ENCODE data around the gene KRT31.

The KRT31 gene

DNA sequence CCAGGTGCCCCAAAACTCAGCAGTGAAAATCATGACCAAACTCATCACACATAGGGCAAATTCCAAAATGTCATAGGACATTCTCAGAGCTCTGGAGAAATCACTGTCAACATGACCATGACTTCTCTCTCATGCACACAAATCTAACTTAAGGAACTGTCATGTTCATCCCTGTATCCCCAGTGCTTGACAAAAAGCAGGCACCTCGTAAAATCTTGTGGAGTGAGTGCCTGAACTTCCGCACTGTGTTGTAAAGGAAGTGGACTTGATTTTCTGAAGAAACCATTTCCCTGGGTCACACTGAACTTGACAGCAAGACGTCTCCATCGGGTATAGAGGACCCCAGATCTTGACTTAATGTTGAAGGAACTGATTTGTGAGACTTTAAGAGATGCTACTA lies 24.2 kb upstream of the KRT31 start:
- Histone ChIP-seq H3K36me3 (ENCODE audit: control insufficient read depth, insufficient read depth, low read length) (no peaks in the 10 kb centered on the region), H3K27me3 (replicated peaks; ENCODE audit: control insufficient read depth, insufficient read depth, low read length) (no peaks in the 10 kb centered on the region), H3K4me3 (replicated peaks; ENCODE audit: low read depth, low read length) (no peak overlapping the region)
- no peak for TF ChIP-seq CTCF (IDR thresholded peaks at IDR 0.05; ENCODE audit: insufficient read depth, low read length, poor library complexity, severe bottlenecking)
- DNase-seq (ENCODE audit: extremely low read depth, insufficient read length) = no peak

DNA sequence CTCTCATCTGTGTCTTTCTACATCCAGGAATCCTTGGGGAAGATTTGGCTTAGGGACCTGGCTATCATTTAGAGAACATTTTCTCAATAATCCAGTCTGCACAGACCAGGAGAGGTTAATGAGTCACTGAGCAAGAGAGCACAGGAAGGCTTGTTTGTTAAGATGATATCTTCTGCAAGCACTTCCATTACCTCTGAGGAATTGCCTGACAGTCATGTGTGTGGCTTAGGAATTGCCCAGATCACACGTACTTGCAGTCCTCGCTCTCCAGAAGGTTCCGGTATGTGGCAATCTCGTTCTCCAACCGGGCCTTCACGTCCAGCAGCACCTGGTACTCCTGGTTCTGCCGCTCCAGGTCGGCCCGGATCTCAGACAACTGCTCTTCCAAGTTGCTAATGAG lies 23.7 kb upstream of the KRT31 start:
- H3K27me3 ChIP-seq (replicated peaks; ENCODE audit: control insufficient read depth, insufficient read depth, low read length) = no peaks in the 10 kb centered on the region
- no peak for TF ChIP-seq CTCF (IDR thresholded peaks at IDR 0.05; ENCODE audit: insufficient read depth, low read length, poor library complexity, severe bottlenecking)
- no peaks in the 10 kb centered on the region for H3K36me3 ChIP-seq (ENCODE audit: control insufficient read depth, insufficient read depth, low read length)
- H3K4me3 ChIP-seq (replicated peaks; ENCODE audit: low read depth, low read length) = no peak overlapping the region
- no peak for DNase-seq (ENCODE audit: extremely low read depth, insufficient read length)

DNA sequence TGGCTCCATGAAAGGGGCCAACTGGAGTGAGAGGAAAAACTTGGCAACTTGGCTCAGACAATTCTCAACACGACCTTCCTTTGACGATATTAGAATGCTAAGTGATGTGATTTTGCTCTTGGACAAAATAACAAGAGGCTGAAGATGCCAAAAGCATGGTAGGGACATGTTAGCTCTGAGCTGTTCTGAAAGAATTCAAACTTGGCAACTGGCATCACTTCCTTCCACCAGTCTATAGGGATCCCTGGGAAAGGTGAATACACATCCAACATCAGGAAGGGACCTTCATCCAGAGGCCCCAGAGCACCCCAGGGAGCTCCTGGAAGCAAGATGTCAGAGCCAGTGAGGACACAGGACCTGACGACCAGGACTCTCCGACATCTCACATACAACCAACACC lies 22.7 kb upstream of the KRT31 start:
- DNase-seq (ENCODE audit: extremely low read depth, insufficient read length) = no peak
- Histone ChIP-seq H3K36me3 (ENCODE audit: control insufficient read depth, insufficient read depth, low read length) (no peaks in the 10 kb centered on the region), H3K27me3 (replicated peaks; ENCODE audit: control insufficient read depth, insufficient read depth, low read length) (no peaks in the 10 kb centered on the region), H3K4me3 (replicated peaks; ENCODE audit: low read depth, low read length) (no peak overlapping the region)
- TF ChIP-seq CTCF (IDR thresholded peaks at IDR 0.05; ENCODE audit: insufficient read depth, low read length, poor library complexity, severe bottlenecking) = no peak

DNA sequence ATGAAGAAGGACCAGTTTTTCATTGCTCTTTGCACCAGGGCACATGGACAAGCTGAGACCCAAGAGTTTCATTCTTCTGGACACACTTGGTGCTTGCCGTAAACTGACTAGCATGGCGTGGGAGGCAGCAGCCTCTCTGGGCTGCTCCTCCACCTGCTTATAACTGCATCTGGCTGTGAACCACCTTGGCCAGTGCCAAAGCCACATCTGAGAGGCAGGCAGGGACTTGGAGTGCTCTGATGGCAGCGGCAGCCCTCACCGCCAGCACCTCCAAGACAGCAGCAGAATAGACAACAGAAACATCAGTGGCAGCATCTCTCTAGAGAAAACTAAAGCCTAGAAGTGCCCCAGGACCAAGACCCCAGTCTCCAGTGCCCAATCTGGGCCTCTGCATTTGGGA lies 22.3 kb upstream of the KRT31 start:
- no peak overlapping the region for H3K4me3 ChIP-seq (replicated peaks; ENCODE audit: low read depth, low read length)
- no peaks in the 10 kb centered on the region for H3K27me3 ChIP-seq (replicated peaks; ENCODE audit: control insufficient read depth, insufficient read depth, low read length)
- H3K36me3 ChIP-seq (ENCODE audit: control insufficient read depth, insufficient read depth, low read length) = no peaks in the 10 kb centered on the region
- no peak for DNase-seq (ENCODE audit: extremely low read depth, insufficient read length)
- TF ChIP-seq CTCF (IDR thresholded peaks at IDR 0.05; ENCODE audit: insufficient read depth, low read length, poor library complexity, severe bottlenecking) = no peak

- H3K36me3 ChIP-seq (ENCODE audit: control insufficient read depth, insufficient read depth, low read length) = no peaks in the 10 kb centered on the region
- H3K27me3 ChIP-seq (replicated peaks; ENCODE audit: control insufficient read depth, insufficient read depth, low read length) = no peaks in the 10 kb centered on the region
- no peak for DNase-seq (ENCODE audit: extremely low read depth, insufficient read length)
- no peak for TF ChIP-seq CTCF (IDR thresholded peaks at IDR 0.05; ENCODE audit: insufficient read depth, low read length, poor library complexity, severe bottlenecking)
- no peak overlapping the region for H3K4me3 ChIP-seq (replicated peaks; ENCODE audit: low read depth, low read length)
These were observed 20.9 kb upstream of the KRT31 start for GRCh38 chr17:41418116-41418860.

GRCh38 chr17:41417576-41418015 lies 20.2 kb upstream of the KRT31 start:
- H3K27me3 ChIP-seq (replicated peaks; ENCODE audit: control insufficient read depth, insufficient read depth, low read length) = no peaks in the 10 kb centered on the region
- no peak overlapping the region for H3K4me3 ChIP-seq (replicated peaks; ENCODE audit: low read depth, low read length)
- peak; percentile 75 for TF ChIP-seq CTCF (IDR thresholded peaks at IDR 0.05; ENCODE audit: insufficient read depth, low read length, poor library complexity, severe bottlenecking)
- DNase-seq (ENCODE audit: extremely low read depth, insufficient read length) = no peak
- H3K36me3 ChIP-seq (ENCODE audit: control insufficient read depth, insufficient read depth, low read length) = no peaks in the 10 kb centered on the region

Data from GM06990 (cell line).